ENCODE results near the gene GAPVD1.
A peak's percentile ranks its signal among the peaks of the same experiment; 100 is the strongest.

- TF ChIP-seq EZH2 (IDR thresholded peaks at IDR 0.05) (no peak), CTCF (IDR thresholded peaks at IDR 0.05) (peak; percentile 51)
These were observed at the start of gene GAPVD1 for GRCh38 chr9:125261501-125262293.
